LNCAP (cell line): ENCODE measurements around the gene BSPH1.

Source experiments
- TF ChIP-seq, protein P1 (sequence below): fragments of 450-650 bp; IDR thresholded peaks from 2 replicates; pipeline ENCODE4 v1.5.1; 2017; ENCODE audit warnings: mild to moderate bottlenecking

BSPH1 gene

DNA sequence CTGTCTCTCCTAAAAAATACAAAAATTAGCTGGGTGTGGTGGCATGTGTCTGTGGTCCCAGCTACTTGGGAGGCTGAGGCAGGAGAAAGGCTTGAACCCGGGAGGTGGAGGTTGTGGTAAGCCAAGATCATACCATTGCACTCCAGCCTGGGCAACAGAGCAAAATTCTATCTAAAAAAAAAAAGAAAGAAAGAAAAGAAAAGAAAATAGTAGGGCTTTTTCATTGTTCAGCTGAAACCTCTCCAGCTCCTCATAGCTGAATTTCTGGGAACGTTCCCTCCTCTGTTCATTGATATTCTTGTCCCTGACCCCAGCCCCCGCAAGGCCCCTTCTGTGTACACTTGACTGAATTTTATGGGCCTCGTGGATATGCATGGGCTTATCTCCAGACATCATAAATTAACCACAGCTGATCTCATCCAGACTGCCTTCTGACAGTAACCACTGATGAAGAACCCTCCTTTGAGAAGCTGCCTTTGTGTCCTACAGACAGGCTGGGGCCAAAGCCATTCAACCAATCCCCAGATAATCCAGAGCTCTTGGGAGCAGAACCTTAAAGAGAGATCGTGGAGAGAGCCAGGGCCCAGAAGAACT is 2.3 kb upstream of the BSPH1 start, which contains the start of gene ELSPBP1:
ELSPBP1 (plus strand) TSS at position 424 of the 594 bp plus-strand sequence. CDS start 14,036 bp downstream, outside the sequence.
- TF ChIP-seq, protein P1, sequence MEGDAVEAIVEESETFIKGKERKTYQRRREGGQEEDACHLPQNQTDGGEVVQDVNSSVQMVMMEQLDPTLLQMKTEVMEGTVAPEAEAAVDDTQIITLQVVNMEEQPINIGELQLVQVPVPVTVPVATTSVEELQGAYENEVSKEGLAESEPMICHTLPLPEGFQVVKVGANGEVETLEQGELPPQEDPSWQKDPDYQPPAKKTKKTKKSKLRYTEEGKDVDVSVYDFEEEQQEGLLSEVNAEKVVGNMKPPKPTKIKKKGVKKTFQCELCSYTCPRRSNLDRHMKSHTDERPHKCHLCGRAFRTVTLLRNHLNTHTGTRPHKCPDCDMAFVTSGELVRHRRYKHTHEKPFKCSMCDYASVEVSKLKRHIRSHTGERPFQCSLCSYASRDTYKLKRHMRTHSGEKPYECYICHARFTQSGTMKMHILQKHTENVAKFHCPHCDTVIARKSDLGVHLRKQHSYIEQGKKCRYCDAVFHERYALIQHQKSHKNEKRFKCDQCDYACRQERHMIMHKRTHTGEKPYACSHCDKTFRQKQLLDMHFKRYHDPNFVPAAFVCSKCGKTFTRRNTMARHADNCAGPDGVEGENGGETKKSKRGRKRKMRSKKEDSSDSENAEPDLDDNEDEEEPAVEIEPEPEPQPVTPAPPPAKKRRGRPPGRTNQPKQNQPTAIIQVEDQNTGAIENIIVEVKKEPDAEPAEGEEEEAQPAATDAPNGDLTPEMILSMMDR: no peak

GRCh38 chr19:47991191-47991808 is 670 bp downstream of the BSPH1 start:
- TF ChIP-seq, protein P1: no peak

- TF ChIP-seq, protein P1: no peak
Measured at GRCh38 chr19:47973529-47973928, 18.4 kb downstream of the BSPH1 start.

DNA sequence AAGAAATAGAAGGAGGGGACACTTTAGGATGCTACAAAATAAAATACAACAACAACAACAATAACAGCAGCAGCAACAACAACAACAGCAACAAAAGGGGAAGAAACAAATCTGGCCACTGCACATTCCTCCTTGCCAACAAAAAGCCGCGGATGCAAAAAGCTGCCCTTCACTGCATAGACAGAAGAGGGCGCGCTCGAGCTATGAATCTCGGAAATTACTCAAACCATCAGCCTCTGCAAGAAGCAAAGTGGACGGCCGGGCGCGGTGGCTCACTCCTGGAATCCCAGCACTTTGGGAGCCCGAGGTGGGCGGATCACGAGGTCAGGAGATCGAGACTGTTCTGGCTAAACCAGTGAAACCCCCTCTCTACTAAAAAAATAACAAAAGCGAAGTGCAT is 71.9 kb downstream of the BSPH1 start:
- TF ChIP-seq, protein P1: peak; percentile 32; the same call in 1 of the 2 replicates
